ENCODE results near the gene TGFBI.

TGFBI gene

DNA sequence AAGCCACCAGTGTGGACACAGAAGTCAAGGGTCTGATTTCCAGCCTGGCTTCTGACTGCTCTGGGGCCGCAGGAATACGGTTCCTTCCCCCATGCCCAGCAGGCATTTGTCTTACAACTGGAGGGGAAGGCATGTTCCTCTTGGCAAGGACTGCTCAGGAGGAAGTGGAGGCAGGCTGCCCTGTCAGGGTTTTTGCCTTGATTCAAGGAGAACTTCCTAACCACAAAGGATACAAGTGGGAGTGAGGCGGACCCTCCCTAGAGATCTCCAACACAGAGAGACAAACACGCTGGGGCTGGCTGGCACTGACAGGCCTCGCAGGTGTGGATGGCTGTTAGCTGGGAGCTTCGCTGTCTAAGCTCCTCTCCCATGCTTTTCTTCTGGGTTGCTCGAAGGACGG is 19.1 kb downstream of the TGFBI start:
- TF ChIP-seq CTCF (IDR thresholded peaks at IDR 0.05; ENCODE audit: low read depth, low read length), result no peak
- DNase-seq (ENCODE audit: extremely low read depth, low read depth), result no peak

DNA sequence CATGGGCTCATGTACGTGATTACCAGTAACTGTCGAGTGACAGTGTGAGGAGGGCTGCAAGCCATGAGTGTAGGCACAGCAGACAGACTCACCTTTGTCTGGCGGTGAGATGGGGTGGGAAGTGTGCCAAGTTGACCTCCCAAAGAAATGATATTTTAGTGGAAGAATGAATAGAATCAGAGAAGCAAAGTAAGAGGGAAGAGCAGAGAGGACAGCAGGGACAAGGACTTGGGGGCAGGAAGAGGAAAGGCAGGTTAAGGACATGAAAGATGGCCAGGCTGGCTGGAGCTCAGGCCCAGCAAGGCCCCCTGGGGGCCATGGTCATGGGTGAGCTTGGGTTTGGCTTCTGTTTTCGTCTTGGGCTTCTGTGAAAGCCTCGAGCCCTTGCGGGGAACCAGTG is 20.2 kb downstream of the TGFBI start:
- no peak for TF ChIP-seq CTCF (IDR thresholded peaks at IDR 0.05; ENCODE audit: low read depth, low read length)

DNA sequence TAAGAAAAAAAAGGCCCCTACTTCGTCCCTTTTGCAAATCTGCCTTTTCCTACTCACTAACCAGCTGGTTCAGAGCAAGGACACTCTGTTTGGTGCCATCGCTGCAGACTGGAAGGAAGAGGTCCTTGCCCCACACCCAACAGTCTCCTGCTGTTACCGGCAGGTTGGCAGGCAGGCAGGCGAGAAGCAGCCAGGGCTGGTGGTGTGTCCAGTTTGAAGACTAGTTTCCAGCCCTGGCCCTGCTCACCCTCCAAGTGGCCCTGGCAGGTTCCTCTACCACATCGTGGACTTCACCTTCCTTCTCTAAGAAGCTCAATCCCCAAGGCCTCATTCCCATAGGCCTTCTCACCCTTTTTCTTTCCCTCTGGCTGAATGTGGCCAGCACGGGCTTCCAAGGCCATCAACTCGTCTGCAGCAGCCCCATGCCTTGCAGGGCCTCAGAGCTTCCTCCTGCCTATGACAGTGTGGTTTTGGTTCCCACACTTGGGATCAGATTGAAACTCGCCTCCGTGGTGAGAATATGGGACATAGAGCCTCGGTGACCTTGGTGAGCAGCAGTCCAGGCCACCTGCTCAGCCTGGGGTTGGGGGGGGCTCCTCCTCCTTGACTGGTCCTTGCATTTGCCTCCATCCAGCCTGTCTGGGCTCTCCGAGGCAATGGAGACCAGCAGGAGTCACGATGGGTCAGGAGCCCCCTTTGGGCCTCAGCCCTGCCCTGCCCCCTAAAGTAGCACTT is 22.9 kb downstream of the TGFBI start:
- no peak for DNase-seq (ENCODE audit: extremely low read depth, low read depth)
- TF ChIP-seq CTCF (IDR thresholded peaks at IDR 0.05; ENCODE audit: low read depth, low read length), result no peak

More for the DNA sequence above, 20.2 kb downstream of the TGFBI start:
- DNase-seq (ENCODE audit: extremely low read depth, low read depth), result no peak

GRCh38 chr5:136052692-136053335 is 24.0 kb downstream of the TGFBI start:
- no peak for DNase-seq (ENCODE audit: extremely low read depth, low read depth)
- no peak for TF ChIP-seq CTCF (IDR thresholded peaks at IDR 0.05; ENCODE audit: low read depth, low read length)

DNA sequence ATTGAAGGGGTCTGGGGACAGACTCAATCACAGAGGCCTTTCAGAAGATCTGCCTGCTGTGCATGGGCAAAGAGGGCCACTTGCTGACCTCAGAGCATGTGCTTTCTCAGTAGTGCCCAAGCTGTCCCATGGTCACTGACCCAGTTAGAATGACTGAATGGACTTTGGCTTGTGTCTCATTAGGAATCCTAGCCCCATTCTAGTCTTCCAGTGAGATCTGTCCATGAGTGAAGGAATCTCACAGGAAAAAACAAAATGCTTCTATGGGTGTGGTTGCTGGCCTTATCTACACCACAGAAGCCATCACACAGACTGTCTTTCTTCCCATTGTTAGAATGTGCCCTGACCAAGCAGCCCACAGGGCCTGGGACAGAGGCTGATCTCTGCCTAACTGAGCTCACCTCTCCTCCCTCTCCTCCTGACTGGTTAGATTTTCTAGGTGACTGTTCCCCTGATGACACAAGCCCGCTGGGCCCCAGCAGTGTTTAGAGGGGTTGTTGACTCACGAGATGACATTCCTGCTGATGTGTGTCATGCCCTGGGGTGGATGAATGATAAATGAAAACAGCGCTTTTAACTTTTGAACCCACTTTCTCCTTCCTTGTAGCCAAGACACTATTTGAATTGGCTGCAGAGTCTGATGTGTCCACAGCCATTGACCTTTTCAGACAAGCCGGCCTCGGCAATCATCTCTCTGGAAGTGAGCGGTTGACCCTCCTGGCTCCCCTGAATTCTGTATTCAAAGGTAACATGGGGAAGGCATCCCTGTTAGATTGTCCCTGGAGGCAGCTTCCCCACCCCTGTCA is 24.8 kb downstream of the TGFBI start:
- DNase-seq (ENCODE audit: extremely low read depth, low read depth), result peak; percentile 79
- no peak for TF ChIP-seq CTCF (IDR thresholded peaks at IDR 0.05; ENCODE audit: low read depth, low read length)

- peak; percentile 77 for DNase-seq (ENCODE audit: extremely low read depth, low read depth)
- no peak for TF ChIP-seq CTCF (IDR thresholded peaks at IDR 0.05; ENCODE audit: low read depth, low read length)
Observed at GRCh38 chr5:136054142-136055019, 25.6 kb downstream of the TGFBI start.
